Keratinocyte (primary cell): Measurements from ENCODE around the gene RNF212. TPM values are rescaled to one million over a fixed set of nuclear protein-coding genes. Genes with fewer than 3 reads are reported as not detected.

Source experiments
- DNase-seq: peaks from one replicate; pipeline ENCODE4 v3.0.0-alpha.2; 2011; ENCODE audit warnings: low read depth, missing footprints, low spot score
- FAIRE-seq: peaks from 2 replicates; lab custom pipeline; 2011; peaks lifted over from hg19 to GRCh38; lab: Jason Lieb, UNC
- H2AFZ ChIP-seq: 2 replicates; pipeline ENCODE4 v1.6.0; 2012; ENCODE audit warnings: low read length, control low read depth, inconsistent platforms; ENCODE audit not compliant: control insufficient read depth
- H3K27ac ChIP-seq: 2 replicates; pipeline ENCODE4 v1.5.1; 2011; ENCODE audit warnings: low read length; ENCODE audit not compliant: control insufficient read depth, insufficient read depth
- H3K27me3 ChIP-seq: 3 replicates; pipeline ENCODE4 v1.6.0; 2011; ENCODE audit warnings: low read length; ENCODE audit not compliant: control insufficient read depth, insufficient read depth; ENCODE audit errors: extremely low read depth
- H3K36me3 ChIP-seq, 2 experiments: 2 replicates in 1 of 2; 3 replicates in 1 of 2; pipeline ENCODE4 v1.5.1; 2011; ENCODE audit warnings: low read length in 2 of 2, mild to moderate bottlenecking in 1 of 2; ENCODE audit not compliant: control insufficient read depth in 2 of 2, insufficient read depth in 2 of 2; ENCODE audit errors: extremely low read depth in 1 of 2
- H3K4me1 ChIP-seq: 3 replicates; pipeline ENCODE4 v1.5.1; 2011; ENCODE audit warnings: low read length; ENCODE audit not compliant: control insufficient read depth, insufficient read depth; ENCODE audit errors: extremely low read depth
- H3K4me2 ChIP-seq: 3 replicates; pipeline ENCODE4 v1.6.0; 2011; ENCODE audit warnings: low read depth, low read length; ENCODE audit not compliant: control insufficient read depth, insufficient read depth; ENCODE audit errors: extremely low read depth
- H3K4me3 ChIP-seq, 3 experiments: fragments of 200-600 bp in 1 of 3; sonication (generic) in 1 of 3; 2 replicates in 2 of 3; 3 replicates in 1 of 3; pipeline ENCODE4 v1.5.1; 2011 to 2016; ENCODE audit warnings: low read length in 3 of 3, mild to moderate bottlenecking in 3 of 3, control low read depth in 2 of 3, inconsistent platforms in 1 of 3, low read depth in 1 of 3, mixed read lengths in 1 of 3, mixed run types in 1 of 3, moderate library complexity in 1 of 3; ENCODE audit not compliant: control insufficient read depth in 2 of 3, insufficient read depth in 2 of 3; ENCODE audit errors: extremely low read depth in 1 of 3
- H3K79me2 ChIP-seq: 2 replicates; pipeline ENCODE4 v1.6.0; 2012; ENCODE audit warnings: low read length; ENCODE audit not compliant: control insufficient read depth, insufficient read depth
- H3K9ac ChIP-seq: 3 replicates; pipeline ENCODE4 v1.6.0; 2011; ENCODE audit warnings: low read length; ENCODE audit not compliant: control insufficient read depth, insufficient read depth; ENCODE audit errors: extremely low read depth
- H3K9me1 ChIP-seq: 3 replicates; pipeline ENCODE4 v1.6.0; 2011; ENCODE audit warnings: low read length; ENCODE audit not compliant: control insufficient read depth, insufficient read depth; ENCODE audit errors: extremely low read depth
- H3K9me3 ChIP-seq: 2 replicates; pipeline ENCODE4 v1.5.1; 2012; ENCODE audit warnings: low read depth, low read length; ENCODE audit not compliant: control insufficient read depth
- H4K20me1 ChIP-seq: 3 replicates; pipeline ENCODE4 v1.6.0; 2011; ENCODE audit warnings: low read length; ENCODE audit not compliant: control insufficient read depth, insufficient read depth; ENCODE audit errors: extremely low read depth
- EZH2 ChIP-seq: IDR thresholded peaks from one replicate; pipeline ENCODE4 v1.6.1; 2012; ENCODE audit warnings: inconsistent platforms, mild to moderate bottlenecking, low read length, moderate library complexity
- dilution Hi-C: fragments of 300-500 bp; cut with MboI; formaldehyde crosslinking; loops from one replicate; pipeline ENCODE4 v1.7.0; 2020; ENCODE audit warnings: low sequenced_read_pairs; ENCODE audit not compliant: extremely low pct_ligation_motif_present
- polyA plus RNA-seq, 5 experiments: library from polyadenylated mRNA; depleted of rRNA in 3 of 5; stranded (reverse) in 3 of 5; stranded (forward) in 1 of 5; unstranded in 1 of 5; fragments of >200 nt; gene quantifications; 1 replicate in 1 of 5; 2 replicates in 3 of 5; 3 replicates in 1 of 5; pipeline versions ENCODE4 v1.2.1 to v1.2.3, GENCODE V29; 2011 to 2012; ENCODE audit warnings: missing spikeins in 2 of 5, low read depth in 1 of 5, low replicate concordance in 1 of 5
- TF ChIP-seq, protein P1 (sequence below), 3 experiments: IDR thresholded peaks in 1 of 3; conservative IDR thresholded peaks in 1 of 3; optimal IDR thresholded peaks in 1 of 3; 2 replicates in 2 of 3; 3 replicates in 1 of 3; pipeline versions ENCODE3 to v1.5.1; 2011; ENCODE audit warnings: low read length in 3 of 3, mild to moderate bottlenecking in 3 of 3, moderate library complexity in 2 of 3, control low read depth in 1 of 3, inconsistent platforms in 1 of 3; ENCODE audit not compliant: insufficient read depth in 2 of 3; ENCODE audit errors: extremely low read depth in 1 of 3

Gene RNF212
- polyA plus RNA-seq, 1 donor (not counting 4 experiments of a cell fraction or from before 2014, with no cell fraction given), result 0.16 TPM

DNA sequence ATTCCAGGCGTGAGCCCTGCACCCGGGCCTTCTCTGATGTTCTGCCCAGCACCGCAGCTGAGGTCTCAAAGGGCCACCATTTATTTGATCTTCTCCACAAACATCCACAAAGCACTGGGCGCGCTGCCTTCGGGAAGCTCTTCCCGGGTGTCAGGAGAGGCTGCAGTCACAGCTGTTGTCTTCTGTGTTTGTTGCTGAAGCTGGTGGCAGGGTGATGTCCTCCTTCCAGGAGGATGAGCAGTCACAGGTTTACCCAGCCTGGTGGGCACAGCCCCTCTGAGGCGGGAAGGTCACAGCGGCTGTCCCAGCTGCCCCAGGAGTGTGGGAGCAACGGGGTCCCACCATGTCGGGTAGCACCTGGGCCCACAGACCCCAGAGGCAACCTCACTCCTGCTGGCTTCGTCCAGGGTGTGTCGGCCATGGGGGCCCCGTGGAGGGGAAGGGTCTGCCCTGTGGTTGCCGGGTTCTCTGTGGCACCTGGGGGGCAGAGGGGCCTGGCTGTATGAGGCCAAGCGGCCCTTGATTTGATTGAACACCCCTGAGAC, 74.3 kb downstream of the RNF212 start:
- no peak for DNase-seq
- TF ChIP-seq, protein P1, sequence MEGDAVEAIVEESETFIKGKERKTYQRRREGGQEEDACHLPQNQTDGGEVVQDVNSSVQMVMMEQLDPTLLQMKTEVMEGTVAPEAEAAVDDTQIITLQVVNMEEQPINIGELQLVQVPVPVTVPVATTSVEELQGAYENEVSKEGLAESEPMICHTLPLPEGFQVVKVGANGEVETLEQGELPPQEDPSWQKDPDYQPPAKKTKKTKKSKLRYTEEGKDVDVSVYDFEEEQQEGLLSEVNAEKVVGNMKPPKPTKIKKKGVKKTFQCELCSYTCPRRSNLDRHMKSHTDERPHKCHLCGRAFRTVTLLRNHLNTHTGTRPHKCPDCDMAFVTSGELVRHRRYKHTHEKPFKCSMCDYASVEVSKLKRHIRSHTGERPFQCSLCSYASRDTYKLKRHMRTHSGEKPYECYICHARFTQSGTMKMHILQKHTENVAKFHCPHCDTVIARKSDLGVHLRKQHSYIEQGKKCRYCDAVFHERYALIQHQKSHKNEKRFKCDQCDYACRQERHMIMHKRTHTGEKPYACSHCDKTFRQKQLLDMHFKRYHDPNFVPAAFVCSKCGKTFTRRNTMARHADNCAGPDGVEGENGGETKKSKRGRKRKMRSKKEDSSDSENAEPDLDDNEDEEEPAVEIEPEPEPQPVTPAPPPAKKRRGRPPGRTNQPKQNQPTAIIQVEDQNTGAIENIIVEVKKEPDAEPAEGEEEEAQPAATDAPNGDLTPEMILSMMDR (optimal IDR thresholded peaks at IDR 0.05 in 1 of 3, IDR thresholded peaks at IDR 0.05 in 1 of 3, conservative IDR thresholded peaks at IDR 0.05 in 1 of 3; ENCODE audit: extremely low read depth in 1 of 3, insufficient read depth in 2 of 3, low read length in 3 of 3), result no peak
- no peak for TF ChIP-seq EZH2
- Histone ChIP-seq H3K27me3 (peaks cover 7% of the 10 kb centered on the region), H2AFZ (no peak overlapping the region), H3K27ac (no peak overlapping the region), H3K9ac (no peak overlapping the region), H3K9me3 (no peaks in the 10 kb centered on the region), H3K36me3 (no peaks in the 10 kb centered on the region), H3K4me3 (no peak overlapping the region), H3K9me1 (no peaks in the 10 kb centered on the region), H3K4me1 (peaks cover 30% of the 10 kb centered on the region), H3K79me2 (no peaks in the 10 kb centered on the region), H3K4me2 (no peak overlapping the region), H4K20me1 (no peaks in the 10 kb centered on the region)
- dilution Hi-C loops, result no loop called here
- no peak for FAIRE-seq

DNA sequence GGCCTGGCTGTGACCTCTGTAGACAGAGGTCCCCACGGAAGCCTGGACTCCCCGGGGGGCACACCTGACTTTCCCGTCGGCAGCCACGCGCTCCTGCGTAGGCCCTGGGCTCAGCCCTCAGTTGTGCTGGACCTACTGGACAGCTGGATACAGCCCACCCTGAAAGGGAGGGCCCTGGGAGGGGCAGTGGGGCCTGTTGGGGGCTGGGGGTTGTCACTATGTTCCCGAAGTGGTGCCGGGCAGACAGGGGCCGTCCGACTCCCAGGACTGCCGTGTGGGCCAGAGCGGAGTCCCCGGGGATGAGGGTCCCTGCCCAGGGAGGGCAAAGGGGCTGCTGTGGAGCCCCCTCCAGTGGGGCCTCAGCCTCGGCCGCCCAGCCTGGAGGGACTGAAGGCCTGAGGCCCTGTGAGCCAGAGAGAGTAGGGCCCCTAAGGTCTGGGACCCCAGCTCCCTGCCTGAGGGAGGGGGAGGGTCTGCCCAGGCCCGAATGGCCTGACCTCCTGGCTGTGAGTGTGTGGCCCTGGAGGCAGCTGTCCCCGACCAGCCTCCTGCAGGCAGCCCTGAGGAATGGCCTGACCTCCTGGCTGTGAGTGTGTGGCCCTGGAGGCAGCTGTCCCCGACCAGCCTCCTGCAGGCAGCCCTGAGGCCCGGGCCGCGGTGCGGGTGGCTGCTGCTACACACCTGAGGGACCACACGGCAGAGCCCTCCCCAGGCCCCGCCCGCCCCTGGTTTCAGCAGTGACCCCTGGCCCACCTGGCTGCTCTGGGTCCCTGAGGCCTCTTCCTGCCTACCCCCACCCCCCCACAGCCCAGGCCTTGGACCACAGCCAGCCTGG, 76.2 kb downstream of the RNF212 start:
- TF ChIP-seq EZH2, result no peak
- TF ChIP-seq, protein P1 (optimal IDR thresholded peaks at IDR 0.05 in 1 of 3, IDR thresholded peaks at IDR 0.05 in 1 of 3, conservative IDR thresholded peaks at IDR 0.05 in 1 of 3; ENCODE audit: extremely low read depth in 1 of 3, insufficient read depth in 2 of 3, low read length in 3 of 3), result no peak
- dilution Hi-C loops, result no loop called here
- no peak for DNase-seq
- no peak overlapping the region for H3K4me2 ChIP-seq
- no peak overlapping the region for H2AFZ ChIP-seq
- no peaks in the 10 kb centered on the region for H3K9me1 ChIP-seq
- no peaks in the 10 kb centered on the region for H3K36me3 ChIP-seq
- peaks cover 20% of the 10 kb centered on the region for H3K4me1 ChIP-seq
- H3K27ac ChIP-seq, result no peak overlapping the region
- H3K27me3 ChIP-seq, result peaks cover 24% of the 10 kb centered on the region
- H3K9ac ChIP-seq, result no peak overlapping the region
- H3K4me3 ChIP-seq, result no peak overlapping the region
- no peaks in the 10 kb centered on the region for H4K20me1 ChIP-seq
- no peaks in the 10 kb centered on the region for H3K9me3 ChIP-seq
- H3K79me2 ChIP-seq, result no peaks in the 10 kb centered on the region
- no peak for FAIRE-seq
